ENCODE data around the gene PTPRN2.

GRCh38 chr7:158209435-158209834 lies 378.2 kb downstream of the PTPRN2 start:
- no peak for TF ChIP-seq GATA3 (IDR thresholded peaks at IDR 0.05; ENCODE audit: low read depth, low read length)
- TF ChIP-seq GATA2 (IDR thresholded peaks at IDR 0.05; ENCODE audit: low read depth, low read length) = no peak

All from SH-SY5Y (cell line).